ENCODE results near the gene PIP4P1. TPM values are rescaled to one million over a fixed set of nuclear protein-coding genes. Genes with fewer than 3 reads are reported as not detected.

PIP4P1 gene
- total and polyA plus RNA-seq, 2 of the 13 experiments (the other 11 are each of a cell fraction or from before 2014, with no cell fraction given): 33.4 to 47.0 TPM

GRCh38 chr14:20469242-20469889 is 8.1 kb upstream of the PIP4P1 start, which contains the start of gene PNP (continued):
- TF ChIP-seq CREB3 (CRISPR knock-in tag; IDR thresholded peaks at IDR 0.05) (no peak), DMTF1 (CRISPR knock-in tag; IDR thresholded peaks at IDR 0.05) (no peak), GTF3A (CRISPR knock-in tag; conservative IDR thresholded peaks at IDR 0.05) (peak; percentile 92), ZBTB42 (CRISPR knock-in tag; IDR thresholded peaks at IDR 0.05) (no peak), ZNF703 (CRISPR knock-in tag; IDR thresholded peaks at IDR 0.05; ENCODE audit: borderline replicate concordance) (no peak), MTF1 (CRISPR knock-in tag; IDR thresholded peaks at IDR 0.05) (no peak), SNAPC4 (CRISPR knock-in tag; IDR thresholded peaks at IDR 0.05) (0 out of 2 replicates have a peak, but pooled peaks have one; percentile 65), CCAR2 (optimal IDR thresholded peaks at IDR 0.05; ENCODE audit: low read depth, low read length) (no peak), ZNF792 (CRISPR knock-in tag; IDR thresholded peaks at IDR 0.05) (peak; percentile 94), MBD4 (IDR thresholded peaks at IDR 0.05; ENCODE audit: borderline replicate concordance, low read length) (no peak), POLR2A (IDR thresholded peaks at IDR 0.05; ENCODE audit: insufficient read depth in 1 of 2, low read depth in 2 of 2, low read length in 2 of 2) (peak; percentile 100), DNMT3B (CRISPR knock-in tag; conservative IDR thresholded peaks at IDR 0.05) (peak; percentile 90), ZNF331 (CRISPR knock-in tag; IDR thresholded peaks at IDR 0.05) (peak; percentile 89), TAF1 (CRISPR knock-in tag; IDR thresholded peaks at IDR 0.05) (peak; percentile 98), ZBTB1 (CRISPR knock-in tag; IDR thresholded peaks at IDR 0.05; ENCODE audit: borderline replicate concordance) (no peak), RFX3 (CRISPR knock-in tag; IDR thresholded peaks at IDR 0.05) (peak; percentile 85), ZNF652 (CRISPR knock-in tag; IDR thresholded peaks at IDR 0.05; ENCODE audit: borderline replicate concordance, low read depth) (0 out of 2 replicates have a peak, but pooled peaks have one; percentile 16), ELK4 (CRISPR knock-in tag; IDR thresholded peaks at IDR 0.05; ENCODE audit: borderline replicate concordance) (no peak), ATM (IDR thresholded peaks at IDR 0.05; ENCODE audit: borderline replicate concordance) (no peak), ZNF382 (CRISPR knock-in tag; IDR thresholded peaks at IDR 0.05; ENCODE audit: borderline replicate concordance) (no peak), DDIT3 (CRISPR knock-in tag; IDR thresholded peaks at IDR 0.05) (peak; percentile 38; the same call in 1 of the 2 replicates), ZNF446 (CRISPR knock-in tag; IDR thresholded peaks at IDR 0.05) (peak; percentile 10; the same call in 1 of the 2 replicates)
